GF-D8 (cell line): Measurements from ENCODE around the gene PDXK.
A peak's percentile ranks its signal among the peaks of the same experiment; 100 is the strongest.
"Not testable (repeated sequence)": the region's sequence is repeated elsewhere in the genome, so short reads cannot be mapped to it uniquely, and the experiment has no call there.

ENCODE experiments used
- DNase-seq: peaks from one replicate; lab custom pipeline; 2025; lab: John Stamatoyannopoulos, UW

The PDXK gene

DNA sequence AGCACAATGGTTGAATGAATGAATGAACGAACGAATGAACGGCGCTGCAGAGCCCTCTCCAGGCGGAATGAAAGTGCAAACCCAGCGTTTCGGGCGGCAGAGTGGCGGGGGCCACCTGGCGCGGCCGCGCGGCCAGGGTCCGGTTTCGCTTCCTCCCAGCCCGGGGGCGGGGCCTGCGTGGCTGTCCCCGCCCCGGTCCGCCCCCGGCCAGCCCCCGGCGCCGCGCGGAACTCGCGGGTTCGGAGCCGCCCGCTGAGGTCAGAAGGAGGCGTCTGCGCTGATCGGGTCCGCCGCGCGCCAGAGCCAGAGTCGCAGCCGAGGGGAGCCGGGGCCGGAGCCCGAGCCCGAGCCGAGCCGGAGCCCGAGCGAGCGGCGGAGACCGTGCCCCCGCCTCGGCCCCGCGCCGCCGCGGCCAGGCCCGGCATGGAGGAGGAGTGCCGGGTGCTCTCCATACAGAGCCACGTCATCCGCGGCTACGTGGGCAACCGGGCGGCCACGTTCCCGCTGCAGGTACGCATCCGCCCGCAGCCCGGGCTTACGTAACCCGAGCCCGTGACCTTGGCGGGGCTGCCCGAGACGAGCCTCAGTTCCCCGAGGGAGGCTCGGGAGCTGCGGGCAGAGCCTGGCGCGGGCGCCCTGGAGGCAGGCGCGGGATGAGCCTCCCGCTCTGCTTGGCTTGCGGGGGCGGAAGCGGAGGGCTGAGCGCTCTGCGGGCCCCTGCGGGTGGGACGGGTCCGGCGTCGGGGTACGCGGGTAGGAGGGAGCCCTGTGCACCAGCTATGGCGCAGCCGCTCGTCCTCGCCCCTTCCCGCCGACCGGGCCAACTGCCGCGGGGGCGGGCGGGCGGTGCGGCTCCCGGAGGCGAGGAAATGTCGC lies at the start of gene PDXK:
PDXK (plus strand) TSS at position 258 of the 876 bp plus-strand sequence; CDS start at position 424, 166 bp downstream.
- peak; percentile 38 for DNase-seq

DNA sequence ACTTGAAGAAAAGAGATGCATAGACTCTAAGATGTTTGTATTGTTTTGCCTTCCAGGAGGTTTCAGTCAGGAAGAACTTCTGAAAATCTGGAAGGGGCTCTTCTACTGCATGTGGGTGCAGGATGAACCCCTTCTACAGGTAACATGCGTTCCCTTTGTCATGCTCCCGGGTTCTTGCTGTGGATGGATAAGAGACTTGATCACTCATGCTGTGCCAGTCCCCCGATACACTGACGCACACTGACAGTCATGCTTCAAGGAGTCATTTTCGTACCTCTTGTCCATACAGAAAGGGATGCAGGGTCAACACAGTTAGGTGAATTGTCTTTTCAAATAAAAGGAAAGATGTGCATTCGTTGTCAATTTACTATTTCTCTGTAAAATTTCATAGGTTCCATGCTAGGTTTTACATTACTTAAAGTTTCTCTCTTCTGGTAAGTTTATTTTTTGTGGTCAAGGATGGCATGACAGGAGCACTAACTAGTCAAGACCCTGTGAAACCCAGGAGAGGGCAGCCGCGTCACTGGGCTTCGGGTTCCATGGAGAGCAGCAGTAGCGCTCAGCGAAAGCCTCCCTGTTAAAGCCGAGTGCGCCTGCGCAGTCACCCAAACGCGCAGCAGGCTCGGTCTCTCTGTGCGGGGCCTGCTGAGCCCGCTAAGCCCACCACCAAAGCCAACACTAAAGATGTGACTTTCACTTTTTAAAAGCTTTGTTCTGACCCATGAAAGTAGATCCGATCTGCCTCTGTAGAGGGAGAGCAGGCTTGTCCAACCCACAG lies 48.9 kb upstream of the PDXK start:
- no peak for DNase-seq

GRCh38 chr21:43675871-43676270 lies 43.1 kb upstream of the PDXK start:
- no peak for DNase-seq

DNA sequence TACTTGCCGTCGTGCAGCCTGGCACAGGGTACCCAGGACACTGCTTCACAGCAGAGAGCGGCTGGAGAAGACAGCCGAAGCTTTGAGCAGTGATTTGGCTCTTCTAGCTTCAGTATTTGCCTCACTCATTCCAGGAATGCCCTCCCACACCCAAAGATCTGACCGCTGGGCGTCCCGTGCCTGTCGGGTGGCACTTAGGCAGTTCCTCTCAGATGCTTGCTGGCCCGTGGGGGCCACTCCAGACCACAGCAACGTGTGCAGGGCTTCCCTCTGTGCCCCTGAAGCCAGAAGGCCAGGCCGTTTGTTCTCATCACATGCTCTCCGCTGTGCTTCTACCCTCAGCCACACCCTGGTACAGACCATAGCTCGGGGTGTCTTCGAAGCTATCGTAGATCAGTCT lies 42.5 kb upstream of the PDXK start:
- no peak for DNase-seq

GRCh38 chr21:43679951-43680350 lies 39.0 kb upstream of the PDXK start:
- no peak for DNase-seq

DNA sequence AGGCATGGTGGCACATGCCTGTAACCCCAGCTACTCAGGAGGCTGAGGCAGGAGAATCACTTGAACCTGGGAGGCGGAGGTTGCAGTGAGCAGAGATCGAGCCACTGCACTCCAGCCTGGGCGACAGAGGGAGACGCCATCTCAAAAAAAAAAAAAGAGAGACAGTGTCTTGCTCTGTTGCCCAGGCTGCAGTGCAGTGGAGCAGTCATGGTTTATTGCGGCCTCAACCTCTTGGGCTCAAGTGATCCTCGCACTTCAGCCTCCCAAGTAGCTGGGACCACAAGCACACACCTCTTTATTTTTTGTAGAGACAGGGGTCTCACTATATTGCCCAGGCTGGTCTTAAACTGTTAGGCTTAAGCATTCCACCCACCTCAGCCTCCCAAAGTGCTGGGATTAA lies 38.5 kb upstream of the PDXK start:
- not testable (repeated sequence) for DNase-seq

GRCh38 chr21:43681650-43682049 lies 37.3 kb upstream of the PDXK start:
- DNase-seq, result no peak

DNA sequence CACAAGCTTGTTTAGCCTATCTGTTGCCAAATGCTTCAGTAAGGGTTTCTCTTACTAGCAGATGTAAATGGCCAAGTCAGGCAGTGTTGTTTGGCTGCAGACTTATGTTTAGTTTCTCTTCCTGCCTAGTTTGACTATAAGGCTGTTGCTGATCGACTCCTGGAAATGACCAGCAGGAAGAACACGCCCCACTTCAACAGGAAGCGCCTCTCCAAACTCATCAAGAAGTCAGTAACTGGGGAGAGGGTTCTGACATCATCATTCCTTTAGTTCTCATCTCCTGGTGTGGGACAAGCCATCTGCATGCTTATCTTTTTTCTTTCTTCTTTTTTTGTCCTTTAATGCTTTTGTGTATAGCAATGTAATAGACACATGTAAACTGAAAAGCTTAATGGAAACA lies 34.5 kb upstream of the PDXK start:
- DNase-seq, result no peak

GRCh38 chr21:43686811-43687565 lies 31.9 kb upstream of the PDXK start:
- no peak for DNase-seq

DNA sequence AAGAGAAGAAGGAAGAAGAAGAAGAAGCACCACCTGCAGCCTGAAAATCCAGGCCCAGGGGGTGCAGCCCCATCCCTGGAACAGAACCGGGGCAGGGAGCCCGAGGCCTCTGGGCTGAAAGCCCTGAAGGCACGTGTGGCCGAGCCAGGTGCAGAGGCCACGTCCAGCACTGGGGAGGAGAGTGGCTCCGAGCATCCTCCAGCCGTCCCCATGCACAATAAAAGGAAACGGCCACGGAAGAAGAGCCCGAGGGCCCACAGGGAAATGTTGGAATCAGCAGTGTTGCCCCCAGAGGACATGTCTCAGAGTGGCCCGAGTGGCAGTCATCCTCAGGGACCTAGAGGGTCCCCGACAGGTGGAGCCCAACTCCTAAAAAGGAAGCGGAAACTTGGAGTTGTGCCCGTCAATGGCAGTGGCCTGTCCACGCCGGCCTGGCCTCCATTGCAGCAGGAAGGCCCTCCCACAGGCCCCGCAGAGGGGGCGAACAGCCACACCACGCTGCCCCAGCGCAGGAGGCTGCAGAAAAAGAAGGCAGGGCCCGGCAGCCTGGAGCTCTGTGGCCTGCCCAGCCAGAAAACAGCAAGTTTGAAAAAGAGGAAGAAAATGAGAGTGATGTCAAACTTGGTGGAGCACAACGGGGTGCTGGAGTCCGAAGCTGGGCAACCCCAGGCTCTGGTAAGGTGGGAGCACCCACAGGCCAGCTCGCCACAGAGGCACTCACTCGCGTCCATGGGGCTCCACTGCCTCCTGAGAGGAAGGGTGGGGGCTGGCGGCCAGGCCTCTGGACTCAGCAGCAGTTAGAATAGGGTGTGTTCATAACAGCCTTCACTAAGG lies 31.1 kb upstream of the PDXK start:
- DNase-seq, result no peak

DNA sequence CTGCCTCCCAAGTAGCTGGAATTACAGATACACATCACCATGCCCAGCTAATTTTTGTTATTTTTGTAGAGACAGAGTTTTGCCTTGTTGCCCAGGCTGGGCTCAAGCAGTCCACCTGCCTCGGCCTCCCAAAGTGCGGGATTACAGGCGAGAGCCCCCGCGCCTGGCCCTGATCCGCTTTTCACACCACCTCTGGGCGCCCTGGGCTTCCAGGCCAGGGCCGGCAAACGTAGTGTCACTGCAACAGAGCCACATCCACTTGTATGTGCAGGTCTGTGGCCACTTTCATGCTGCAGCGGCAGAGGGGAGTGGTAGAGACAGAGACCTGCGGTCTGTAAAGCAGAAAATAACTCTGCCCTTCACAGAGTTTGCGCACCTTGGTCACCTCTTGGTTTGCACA lies 30.0 kb upstream of the PDXK start:
- DNase-seq, result no peak

DNA sequence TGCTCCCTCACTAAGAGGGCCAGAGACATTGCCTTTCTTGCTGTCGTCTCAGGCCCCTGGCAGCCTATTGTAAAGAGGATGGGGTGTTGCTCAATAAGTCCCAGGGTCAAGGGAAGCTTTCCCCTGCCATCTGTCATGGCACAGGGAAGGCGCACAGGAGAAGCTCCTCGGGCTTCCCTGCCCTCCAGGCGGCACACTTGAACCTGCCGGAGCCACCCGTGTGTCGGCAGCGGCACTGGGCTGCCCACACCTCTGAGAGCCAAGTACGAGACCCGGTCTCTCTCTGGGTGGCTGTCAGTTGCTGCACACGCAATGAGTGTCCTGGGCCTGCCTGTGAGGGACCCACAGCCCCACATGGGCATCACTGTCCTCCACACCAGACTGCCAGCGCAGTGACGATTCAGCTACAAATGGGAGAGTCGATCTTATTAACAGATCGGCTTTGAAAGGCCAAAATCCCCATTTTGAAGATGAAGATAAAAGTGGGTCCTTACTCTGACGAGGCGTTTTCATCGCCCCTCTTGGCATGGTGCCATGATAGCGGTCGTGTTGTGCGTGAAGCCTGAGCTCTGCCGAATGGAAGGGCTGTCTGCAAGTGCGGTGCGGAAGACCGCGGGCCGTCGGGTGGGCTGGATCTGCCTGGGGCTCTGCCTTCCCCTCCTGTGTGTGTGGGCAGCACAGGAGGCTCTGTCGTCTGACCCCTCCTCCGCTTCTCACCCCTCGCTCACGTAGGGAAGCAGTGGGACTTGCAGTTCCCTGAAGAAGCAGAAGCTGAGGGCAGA lies 29.2 kb upstream of the PDXK start:
- DNase-seq, result no peak

DNA sequence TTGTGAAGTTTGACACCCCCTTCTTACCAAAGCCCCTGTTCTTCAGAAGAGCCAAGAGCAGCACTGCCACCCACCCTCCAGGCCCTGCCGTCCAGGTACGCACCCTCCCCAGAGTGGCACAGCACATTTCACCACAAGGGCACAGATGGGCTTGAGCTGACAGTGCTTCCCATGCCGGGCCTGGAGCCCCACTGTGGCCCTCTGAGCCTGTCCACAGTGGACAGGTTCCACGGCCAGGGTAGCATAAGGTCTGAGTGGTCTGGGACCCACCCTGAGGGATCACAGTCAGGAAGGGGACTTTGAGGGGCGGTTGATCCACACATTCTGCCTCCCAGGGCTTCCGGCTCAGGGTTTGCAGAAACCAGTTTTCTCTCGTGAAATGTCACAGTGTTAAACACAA lies 28.6 kb upstream of the PDXK start:
- no peak for DNase-seq

GRCh38 chr21:43691086-43691795 lies 27.7 kb upstream of the PDXK start:
- DNase-seq, result no peak

DNA sequence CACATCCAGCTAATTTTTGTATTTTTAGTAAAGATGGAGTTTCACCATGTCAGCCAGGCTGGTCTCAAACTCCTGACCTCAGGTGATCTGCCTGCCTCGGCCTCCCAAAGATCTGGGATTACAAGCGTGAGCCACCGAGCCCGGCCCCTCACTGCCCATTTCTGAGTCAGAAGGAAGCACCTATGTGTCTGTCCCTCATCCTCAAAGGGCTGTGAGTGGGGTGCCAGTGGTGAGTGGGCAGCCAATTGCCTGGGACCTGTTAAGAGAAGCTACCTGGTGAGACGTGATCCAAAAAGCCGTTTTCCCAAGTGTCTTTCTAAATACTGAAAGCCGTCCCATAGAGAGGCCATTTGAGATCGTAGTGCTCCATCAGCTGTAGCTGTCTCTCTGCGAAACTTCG lies 27.1 kb upstream of the PDXK start:
- no peak for DNase-seq

- DNase-seq, result no peak
These were observed 26.0 kb upstream of the PDXK start for GRCh38 chr21:43692949-43693348.

- no peak for DNase-seq
These were observed 24.9 kb upstream of the PDXK start for GRCh38 chr21:43693981-43694380.

DNA sequence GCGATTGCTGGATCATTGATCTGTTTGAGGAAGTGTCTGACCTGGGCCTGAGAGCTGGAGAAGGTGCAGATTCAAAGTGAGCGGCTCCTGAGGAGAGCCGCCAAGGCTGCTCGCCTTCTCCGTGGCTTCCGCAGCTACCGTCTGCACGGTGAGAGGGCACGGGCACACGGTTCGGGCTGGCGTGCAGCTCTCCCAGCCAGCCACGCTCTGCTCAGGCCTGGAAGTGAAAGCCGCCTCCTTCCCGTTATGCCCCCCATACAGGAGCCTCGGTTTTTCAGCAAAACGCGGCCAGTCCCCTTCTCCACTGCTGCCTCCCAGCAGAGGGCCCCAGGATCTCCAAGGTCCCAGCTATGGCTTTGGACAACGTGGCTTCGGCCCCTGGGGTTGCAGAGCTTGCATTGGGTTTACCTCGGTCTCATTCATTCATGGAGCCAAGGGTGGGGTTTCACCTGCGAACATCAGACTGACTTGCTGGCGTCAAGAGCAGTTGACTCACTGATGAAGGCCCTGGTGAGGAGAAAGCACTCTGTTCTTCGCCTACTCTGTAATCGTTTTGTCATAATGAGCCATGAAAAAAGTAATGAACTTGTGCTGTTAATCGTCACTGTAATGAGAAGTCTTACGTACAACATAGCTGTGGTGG lies 24.4 kb upstream of the PDXK start:
- DNase-seq, result no peak

DNA sequence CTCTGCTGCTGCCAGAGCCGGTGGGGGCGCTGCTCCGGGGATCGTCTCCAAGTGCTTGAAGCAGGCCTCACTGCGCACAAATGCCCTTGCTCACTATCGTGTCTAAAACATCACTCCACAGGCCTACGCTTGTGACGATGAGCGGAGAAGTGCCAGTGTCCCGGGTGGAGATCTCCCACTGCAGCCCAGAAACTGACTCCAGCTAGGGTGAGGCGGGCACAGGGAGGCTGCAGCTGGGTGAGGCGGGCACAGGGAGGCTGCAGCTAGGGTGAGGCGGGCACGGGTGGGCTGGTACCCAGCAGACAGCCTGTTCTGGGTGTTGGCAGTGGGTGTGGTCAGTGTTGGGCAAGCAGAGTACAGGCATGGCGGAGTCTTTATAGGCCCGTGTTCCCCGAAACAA lies 22.7 kb upstream of the PDXK start:
- no peak for DNase-seq
